ENCODE data around the gene CHCHD6. TPM values are rescaled to one million over a fixed set of nuclear protein-coding genes. Genes with fewer than 3 reads are reported as not detected.

The CHCHD6 gene
- total RNA-seq, 1 experiment from 2014 or later: 45.9 TPM

DNA sequence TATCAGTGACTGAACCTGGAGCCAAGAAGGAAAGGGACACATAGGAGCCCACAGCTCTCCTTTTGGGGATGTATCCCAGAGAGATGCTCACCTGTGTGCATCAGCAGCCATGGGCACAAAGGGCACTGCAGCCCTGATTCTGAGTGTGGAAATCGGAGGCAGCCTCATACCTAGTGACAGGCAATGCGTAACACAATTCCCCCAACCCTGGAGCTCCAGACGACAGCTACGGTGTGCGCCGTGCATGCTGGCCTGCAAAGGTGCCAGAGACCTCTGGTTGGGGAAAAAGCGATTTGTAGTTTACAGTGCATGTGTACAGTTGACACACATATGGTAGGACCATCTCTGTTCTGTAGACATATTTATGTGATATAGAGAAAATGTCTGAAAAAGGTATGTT is 219.9 kb downstream of the CHCHD6 start:
- H3K9me3 Mint-ChIP-seq (ENCODE audit: low read depth, unreplicated experiment): peaks cover 5% of the 10 kb centered on the region
- peaks cover 59% of the 10 kb centered on the region for H3K4me1 Mint-ChIP-seq (ENCODE audit: low read depth, unreplicated experiment)
- CTCF ChIA-PET: interaction anchor here (1.2 to 1.4 kb wide), 2 partner anchors 9 to 172 kb away, joined by 3 to 7 read pairs; no protein-coding TSS in a partner anchor
- no peak overlapping the region for H3K27ac Mint-ChIP-seq (ENCODE audit: unreplicated experiment)
- TF ChIP-seq, protein P1, sequence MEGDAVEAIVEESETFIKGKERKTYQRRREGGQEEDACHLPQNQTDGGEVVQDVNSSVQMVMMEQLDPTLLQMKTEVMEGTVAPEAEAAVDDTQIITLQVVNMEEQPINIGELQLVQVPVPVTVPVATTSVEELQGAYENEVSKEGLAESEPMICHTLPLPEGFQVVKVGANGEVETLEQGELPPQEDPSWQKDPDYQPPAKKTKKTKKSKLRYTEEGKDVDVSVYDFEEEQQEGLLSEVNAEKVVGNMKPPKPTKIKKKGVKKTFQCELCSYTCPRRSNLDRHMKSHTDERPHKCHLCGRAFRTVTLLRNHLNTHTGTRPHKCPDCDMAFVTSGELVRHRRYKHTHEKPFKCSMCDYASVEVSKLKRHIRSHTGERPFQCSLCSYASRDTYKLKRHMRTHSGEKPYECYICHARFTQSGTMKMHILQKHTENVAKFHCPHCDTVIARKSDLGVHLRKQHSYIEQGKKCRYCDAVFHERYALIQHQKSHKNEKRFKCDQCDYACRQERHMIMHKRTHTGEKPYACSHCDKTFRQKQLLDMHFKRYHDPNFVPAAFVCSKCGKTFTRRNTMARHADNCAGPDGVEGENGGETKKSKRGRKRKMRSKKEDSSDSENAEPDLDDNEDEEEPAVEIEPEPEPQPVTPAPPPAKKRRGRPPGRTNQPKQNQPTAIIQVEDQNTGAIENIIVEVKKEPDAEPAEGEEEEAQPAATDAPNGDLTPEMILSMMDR (IDR thresholded peaks at IDR 0.05; ENCODE audit: unreplicated experiment): no peak
- no peak for DNase-seq
- H3K36me3 Mint-ChIP-seq (ENCODE audit: insufficient read depth, unreplicated experiment): no peaks in the 10 kb centered on the region
- no peaks in the 10 kb centered on the region for H3K27me3 Mint-ChIP-seq (ENCODE audit: unreplicated experiment)
- intact Hi-C loops (cut with micrococcal nuclease; ENCODE audit: unreplicated experiment): loop anchor here (5.0 kb wide), 1 partner anchor 172 kb away; no protein-coding TSS in a partner anchor
- H3K4me3 Mint-ChIP-seq (ENCODE audit: low read depth, unreplicated experiment): no peak overlapping the region
- BruUV-seq (replicated peaks): no TSS peak

GRCh38 chr3:126924458-126924857 is 220.4 kb downstream of the CHCHD6 start:
- CTCF ChIA-PET: interaction anchor here (1.2 to 1.4 kb wide), 2 partner anchors 10 to 173 kb away, joined by 3 to 7 read pairs; no protein-coding TSS in a partner anchor
- no TSS peak for BruUV-seq (replicated peaks)
- intact Hi-C loops (cut with micrococcal nuclease; ENCODE audit: unreplicated experiment): loop anchor here (5.0 kb wide), 1 partner anchor 172 kb away; no protein-coding TSS in a partner anchor
- Mint-ChIP-seq H3K9me3 (ENCODE audit: low read depth, unreplicated experiment) (peaks cover 5% of the 10 kb centered on the region), H3K4me3 (ENCODE audit: low read depth, unreplicated experiment) (no peak overlapping the region), H3K27ac (ENCODE audit: unreplicated experiment) (no peak overlapping the region), H3K4me1 (ENCODE audit: low read depth, unreplicated experiment) (peaks cover 59% of the 10 kb centered on the region), H3K27me3 (ENCODE audit: unreplicated experiment) (no peaks in the 10 kb centered on the region), H3K36me3 (ENCODE audit: insufficient read depth, unreplicated experiment) (no peaks in the 10 kb centered on the region)
- TF ChIP-seq, protein P1 (IDR thresholded peaks at IDR 0.05; ENCODE audit: unreplicated experiment): no peak
- no peak for DNase-seq

- CTCF ChIA-PET: interaction anchor here (1.4 kb wide), 1 partner anchor 11 kb away, joined by 7 read pairs; no protein-coding TSS in a partner anchor
Observed at GRCh38 chr3:126925411-126926171, 221.6 kb downstream of the CHCHD6 start.

DNA sequence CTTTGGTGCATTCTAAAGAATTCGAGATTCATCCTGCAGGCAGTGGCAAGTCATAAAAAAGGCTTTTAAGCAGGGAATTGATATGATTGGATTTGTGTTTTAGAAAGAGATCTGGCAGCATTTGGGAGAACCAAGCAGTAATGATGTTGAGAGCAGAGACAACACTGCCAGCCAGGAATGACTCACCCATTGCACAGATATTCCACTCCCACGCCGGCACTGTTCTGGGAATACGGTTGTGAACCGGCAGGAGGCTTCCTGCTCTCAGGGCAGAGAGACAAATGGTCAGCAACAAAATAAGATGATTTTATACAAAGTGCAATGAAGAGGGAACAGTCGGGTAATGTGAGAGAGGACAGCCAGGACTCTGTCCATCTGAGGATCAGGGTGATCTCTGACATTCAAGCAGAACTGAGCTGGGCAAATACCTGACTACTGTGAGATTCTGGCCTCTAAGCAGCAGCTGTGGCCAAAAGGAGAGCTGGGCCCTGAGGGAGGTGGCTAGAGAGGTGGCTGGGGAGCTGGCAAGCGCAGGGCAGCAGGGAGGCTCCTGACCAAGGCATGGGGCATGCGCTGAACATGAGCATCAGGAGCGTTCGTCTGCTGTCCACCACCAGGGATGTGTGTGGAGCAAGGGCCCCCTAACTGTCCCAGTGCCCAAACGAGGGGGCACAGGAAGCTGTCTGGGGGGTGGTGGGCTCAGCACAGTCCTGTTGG is 222.8 kb downstream of the CHCHD6 start:
- Mint-ChIP-seq H3K27me3 (ENCODE audit: unreplicated experiment) (no peaks in the 10 kb centered on the region), H3K27ac (ENCODE audit: unreplicated experiment) (no peak overlapping the region), H3K36me3 (ENCODE audit: insufficient read depth, unreplicated experiment) (no peaks in the 10 kb centered on the region), H3K4me3 (ENCODE audit: low read depth, unreplicated experiment) (no peak overlapping the region), H3K4me1 (ENCODE audit: low read depth, unreplicated experiment) (peaks cover 44% of the 10 kb centered on the region), H3K9me3 (ENCODE audit: low read depth, unreplicated experiment) (no peaks in the 10 kb centered on the region)
- intact Hi-C loops (cut with micrococcal nuclease; ENCODE audit: unreplicated experiment): no loop called here
- no peak for DNase-seq
- CTCF ChIA-PET: interaction anchor here (1.5 kb wide), 1 partner anchor 12 kb away, joined by 6 read pairs; no protein-coding TSS in a partner anchor
- BruUV-seq (replicated peaks): no TSS peak
- TF ChIP-seq, protein P1 (IDR thresholded peaks at IDR 0.05; ENCODE audit: unreplicated experiment): no peak

More at GRCh38 chr3:126925411-126926171, 221.6 kb downstream of the CHCHD6 start:
- Mint-ChIP-seq H3K9me3 (ENCODE audit: low read depth, unreplicated experiment) (no peaks in the 10 kb centered on the region), H3K4me3 (ENCODE audit: low read depth, unreplicated experiment) (no peak overlapping the region), H3K27ac (ENCODE audit: unreplicated experiment) (no peak overlapping the region), H3K27me3 (ENCODE audit: unreplicated experiment) (no peaks in the 10 kb centered on the region), H3K4me1 (ENCODE audit: low read depth, unreplicated experiment) (peaks cover 56% of the 10 kb centered on the region), H3K36me3 (ENCODE audit: insufficient read depth, unreplicated experiment) (no peaks in the 10 kb centered on the region)
- TF ChIP-seq, protein P1 (IDR thresholded peaks at IDR 0.05; ENCODE audit: unreplicated experiment): no peak
- BruUV-seq (replicated peaks): no TSS peak
- intact Hi-C loops (cut with micrococcal nuclease; ENCODE audit: unreplicated experiment): no loop called here
- DNase-seq: no peak
